Keratinocyte (primary cell): ENCODE results near the gene LRIG1. TPM values are rescaled to one million over a fixed set of nuclear protein-coding genes. Genes with fewer than 3 reads are reported as not detected.

ENCODE experiments used
- DNase-seq: peaks from one replicate; pipeline ENCODE4 v3.0.0-alpha.2; 2011; ENCODE audit warnings: low read depth, missing footprints, low spot score
- FAIRE-seq: peaks from 2 replicates; lab custom pipeline; 2011; peaks lifted over from hg19 to GRCh38; lab: Jason Lieb, UNC
- H2AFZ ChIP-seq: 2 replicates; pipeline ENCODE4 v1.6.0; 2012; ENCODE audit warnings: low read length, control low read depth, inconsistent platforms; ENCODE audit not compliant: control insufficient read depth
- H3K27ac ChIP-seq: 2 replicates; pipeline ENCODE4 v1.5.1; 2011; ENCODE audit warnings: low read length; ENCODE audit not compliant: control insufficient read depth, insufficient read depth
- H3K27me3 ChIP-seq: 3 replicates; pipeline ENCODE4 v1.6.0; 2011; ENCODE audit warnings: low read length; ENCODE audit not compliant: control insufficient read depth, insufficient read depth; ENCODE audit errors: extremely low read depth
- H3K36me3 ChIP-seq, 2 experiments: 2 replicates in 1 of 2; 3 replicates in 1 of 2; pipeline ENCODE4 v1.5.1; 2011; ENCODE audit warnings: low read length in 2 of 2, mild to moderate bottlenecking in 1 of 2; ENCODE audit not compliant: control insufficient read depth in 2 of 2, insufficient read depth in 2 of 2; ENCODE audit errors: extremely low read depth in 1 of 2
- H3K4me1 ChIP-seq: 3 replicates; pipeline ENCODE4 v1.5.1; 2011; ENCODE audit warnings: low read length; ENCODE audit not compliant: control insufficient read depth, insufficient read depth; ENCODE audit errors: extremely low read depth
- H3K4me2 ChIP-seq: 3 replicates; pipeline ENCODE4 v1.6.0; 2011; ENCODE audit warnings: low read depth, low read length; ENCODE audit not compliant: control insufficient read depth, insufficient read depth; ENCODE audit errors: extremely low read depth
- H3K4me3 ChIP-seq, 3 experiments: fragments of 200-600 bp in 1 of 3; sonication (generic) in 1 of 3; 2 replicates in 2 of 3; 3 replicates in 1 of 3; pipeline ENCODE4 v1.5.1; 2011 to 2016; ENCODE audit warnings: low read length in 3 of 3, mild to moderate bottlenecking in 3 of 3, control low read depth in 2 of 3, inconsistent platforms in 1 of 3, low read depth in 1 of 3, mixed read lengths in 1 of 3, mixed run types in 1 of 3, moderate library complexity in 1 of 3; ENCODE audit not compliant: control insufficient read depth in 2 of 3, insufficient read depth in 2 of 3; ENCODE audit errors: extremely low read depth in 1 of 3
- H3K79me2 ChIP-seq: 2 replicates; pipeline ENCODE4 v1.6.0; 2012; ENCODE audit warnings: low read length; ENCODE audit not compliant: control insufficient read depth, insufficient read depth
- H3K9ac ChIP-seq: 3 replicates; pipeline ENCODE4 v1.6.0; 2011; ENCODE audit warnings: low read length; ENCODE audit not compliant: control insufficient read depth, insufficient read depth; ENCODE audit errors: extremely low read depth
- H3K9me1 ChIP-seq: 3 replicates; pipeline ENCODE4 v1.6.0; 2011; ENCODE audit warnings: low read length; ENCODE audit not compliant: control insufficient read depth, insufficient read depth; ENCODE audit errors: extremely low read depth
- H3K9me3 ChIP-seq: 2 replicates; pipeline ENCODE4 v1.5.1; 2012; ENCODE audit warnings: low read depth, low read length; ENCODE audit not compliant: control insufficient read depth
- H4K20me1 ChIP-seq: 3 replicates; pipeline ENCODE4 v1.6.0; 2011; ENCODE audit warnings: low read length; ENCODE audit not compliant: control insufficient read depth, insufficient read depth; ENCODE audit errors: extremely low read depth
- CTCF ChIP-seq, 3 experiments: IDR thresholded peaks in 1 of 3; conservative IDR thresholded peaks in 1 of 3; optimal IDR thresholded peaks in 1 of 3; 2 replicates in 2 of 3; 3 replicates in 1 of 3; pipeline versions ENCODE3 to v1.5.1; 2011; ENCODE audit warnings: low read length in 3 of 3, mild to moderate bottlenecking in 3 of 3, moderate library complexity in 2 of 3, control low read depth in 1 of 3, inconsistent platforms in 1 of 3; ENCODE audit not compliant: insufficient read depth in 2 of 3; ENCODE audit errors: extremely low read depth in 1 of 3
- EZH2 ChIP-seq: IDR thresholded peaks from one replicate; pipeline ENCODE4 v1.6.1; 2012; ENCODE audit warnings: inconsistent platforms, mild to moderate bottlenecking, low read length, moderate library complexity
- dilution Hi-C: fragments of 300-500 bp; cut with MboI; formaldehyde crosslinking; loops from one replicate; pipeline ENCODE4 v1.7.0; 2020; ENCODE audit warnings: low sequenced_read_pairs; ENCODE audit not compliant: extremely low pct_ligation_motif_present
- polyA plus RNA-seq, 5 experiments: library from polyadenylated mRNA; depleted of rRNA in 3 of 5; stranded (reverse) in 3 of 5; stranded (forward) in 1 of 5; unstranded in 1 of 5; fragments of >200 nt; gene quantifications; 1 replicate in 1 of 5; 2 replicates in 3 of 5; 3 replicates in 1 of 5; pipeline versions ENCODE4 v1.2.1 to v1.2.3, GENCODE V29; 2011 to 2012; ENCODE audit warnings: missing spikeins in 2 of 5, low read depth in 1 of 5, low replicate concordance in 1 of 5

The LRIG1 gene
- polyA plus RNA-seq, 1 donor (not counting 4 experiments of a cell fraction or from before 2014, with no cell fraction given): 17.2 TPM

- Histone ChIP-seq H3K27ac (no peak overlapping the region), H3K36me3 (no peaks in the 10 kb centered on the region), H3K4me2 (no peak overlapping the region), H3K9me3 (no peaks in the 10 kb centered on the region), H3K9ac (no peak overlapping the region), H3K79me2 (no peaks in the 10 kb centered on the region), H2AFZ (no peak overlapping the region), H3K4me1 (no peaks in the 10 kb centered on the region), H3K27me3 (no peaks in the 10 kb centered on the region), H3K4me3 (no peak overlapping the region), H3K9me1 (no peaks in the 10 kb centered on the region), H4K20me1 (no peaks in the 10 kb centered on the region)
- FAIRE-seq (no peak), DNase-seq (no peak)
- TF ChIP-seq EZH2 (no peak), CTCF (optimal IDR thresholded peaks at IDR 0.05 in 1 of 3, IDR thresholded peaks at IDR 0.05 in 1 of 3, conservative IDR thresholded peaks at IDR 0.05 in 1 of 3; ENCODE audit: extremely low read depth in 1 of 3, insufficient read depth in 2 of 3, low read length in 3 of 3) (no peak)
- dilution Hi-C loops: no loop called here
Observed at GRCh38 chr3:66518644-66519043, 17.8 kb upstream of the LRIG1 start.

GRCh38 chr3:66518126-66518525 is 17.3 kb upstream of the LRIG1 start:
- no peaks in the 10 kb centered on the region for H3K9me1 ChIP-seq
- no peaks in the 10 kb centered on the region for H3K9me3 ChIP-seq
- no peak for TF ChIP-seq CTCF (optimal IDR thresholded peaks at IDR 0.05 in 1 of 3, IDR thresholded peaks at IDR 0.05 in 1 of 3, conservative IDR thresholded peaks at IDR 0.05 in 1 of 3; ENCODE audit: extremely low read depth in 1 of 3, insufficient read depth in 2 of 3, low read length in 3 of 3)
- no peak for TF ChIP-seq EZH2
- no peaks in the 10 kb centered on the region for H3K4me1 ChIP-seq
- FAIRE-seq: no peak
- H3K27ac ChIP-seq: no peak overlapping the region
- H3K4me2 ChIP-seq: no peak overlapping the region
- H3K4me3 ChIP-seq: no peak overlapping the region
- no peak for DNase-seq
- H3K9ac ChIP-seq: no peak overlapping the region
- H3K27me3 ChIP-seq: no peaks in the 10 kb centered on the region
- dilution Hi-C loops: no loop called here
- no peaks in the 10 kb centered on the region for H4K20me1 ChIP-seq
- no peaks in the 10 kb centered on the region for H3K36me3 ChIP-seq
- no peaks in the 10 kb centered on the region for H3K79me2 ChIP-seq
- H2AFZ ChIP-seq: no peak overlapping the region
